GM21360 (cell line): ENCODE results near the gene SIRT5.

ENCODE experiments used
- ATAC-seq: cut with Tn5 transposase; IDR thresholded peaks from one replicate; pipeline ENCODE4 v1.9.1; 2021; ENCODE audit warnings: mild to moderate bottlenecking, moderate library complexity; ENCODE audit not compliant: unreplicated experiment

SIRT5 gene

GRCh38 chr6:13586603-13587542, 12.5 kb downstream of the SIRT5 start:
- ATAC-seq = no peak

GRCh38 chr6:13589801-13590200, 15.4 kb downstream of the SIRT5 start:
- no peak for ATAC-seq

DNA sequence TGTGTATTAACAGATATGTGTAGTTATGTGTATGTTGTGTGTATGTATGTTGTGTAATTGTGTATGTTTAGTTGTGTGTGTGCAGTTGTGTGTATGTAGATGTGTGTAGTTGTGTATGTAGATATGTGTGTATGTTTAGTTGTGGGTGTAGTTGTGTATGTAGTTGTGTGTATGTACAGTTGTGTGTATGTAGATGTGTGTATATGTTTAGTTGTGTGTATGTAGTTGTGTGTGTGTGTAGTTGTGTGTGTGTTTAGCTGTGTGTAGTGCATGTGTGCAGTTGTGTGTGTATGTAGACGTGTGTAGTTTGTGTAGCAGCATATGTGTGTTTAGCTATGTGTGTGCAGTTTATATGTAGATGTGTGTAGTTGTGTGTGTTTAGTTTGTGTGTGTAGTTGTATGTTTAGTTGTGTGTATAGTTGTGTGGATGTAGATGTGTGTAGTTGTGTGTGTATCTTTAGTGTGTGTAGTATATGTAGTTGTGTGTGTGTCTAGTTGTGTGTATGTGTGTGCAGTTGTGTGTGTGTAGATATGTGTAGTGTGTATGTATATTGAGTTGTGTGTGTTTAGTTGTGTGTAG, 16.3 kb downstream of the SIRT5 start:
- ATAC-seq = no peak

GRCh38 chr6:13591205-13591921, 17.0 kb downstream of the SIRT5 start:
- ATAC-seq = no peak

DNA sequence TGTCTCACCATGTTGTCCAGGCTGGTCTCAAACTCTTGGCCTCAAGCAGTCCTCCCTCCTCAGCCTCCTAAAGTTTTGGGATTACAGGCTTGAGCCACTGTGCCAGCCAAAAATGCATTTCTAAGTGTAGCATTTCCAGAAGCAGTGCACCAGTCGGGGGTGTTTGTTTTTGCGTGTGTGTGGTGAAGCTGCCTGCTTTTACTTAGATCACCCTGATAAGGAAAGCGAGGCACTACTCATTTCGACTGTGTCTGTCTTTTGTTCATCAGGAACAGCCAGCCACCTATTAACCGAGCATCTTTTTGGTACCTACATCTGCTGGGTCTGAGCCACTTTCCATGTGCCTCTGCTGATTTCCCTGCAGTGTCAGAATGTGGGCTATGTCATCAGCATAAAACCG, 18.7 kb downstream of the SIRT5 start:
- no peak for ATAC-seq

DNA sequence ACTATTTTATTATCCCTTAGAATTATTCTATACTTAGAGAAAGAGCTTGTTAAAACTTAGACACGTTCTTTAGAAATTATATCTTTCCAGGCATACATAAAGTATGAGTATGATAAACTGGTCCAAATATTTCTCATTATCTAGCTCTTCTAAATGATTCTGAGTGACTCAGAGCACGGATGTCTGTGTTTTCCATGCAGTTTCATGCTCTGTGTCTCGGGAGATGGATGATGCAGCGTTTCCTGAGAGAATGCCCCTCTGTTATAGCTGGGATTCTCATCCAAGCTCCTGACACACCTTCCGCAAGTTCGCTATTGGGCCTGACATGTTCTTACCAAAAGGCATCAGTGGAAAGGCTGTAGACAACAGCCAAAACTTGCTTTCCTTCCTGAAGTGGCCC, 19.3 kb downstream of the SIRT5 start:
- no peak for ATAC-seq

- ATAC-seq = no peak
Measured at GRCh38 chr6:13597073-13597472, 22.7 kb downstream of the SIRT5 start.

DNA sequence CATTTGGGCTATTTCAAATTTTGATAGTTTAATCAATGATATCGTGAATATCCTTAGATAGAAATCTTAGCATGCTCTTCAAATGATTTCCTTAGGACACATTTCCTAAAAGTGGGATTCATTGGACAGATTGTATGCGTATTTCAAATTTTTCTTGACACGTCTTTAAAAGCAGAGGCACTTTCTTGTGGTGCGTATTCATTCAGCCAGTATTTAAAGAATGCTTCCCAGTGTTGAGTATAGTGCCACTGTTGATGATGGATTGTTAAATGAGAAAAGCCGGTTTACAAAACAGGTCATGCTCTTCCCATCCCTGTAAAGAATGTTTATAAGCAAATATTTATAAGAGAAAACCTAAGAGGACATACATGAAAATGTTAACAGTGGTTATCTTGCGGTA, 25.6 kb downstream of the SIRT5 start:
- ATAC-seq = no peak

- no peak for ATAC-seq
Measured at GRCh38 chr6:13604135-13604534, 29.7 kb downstream of the SIRT5 start.

GRCh38 chr6:13604546-13605416, 30.4 kb downstream of the SIRT5 start:
- no peak for ATAC-seq

DNA sequence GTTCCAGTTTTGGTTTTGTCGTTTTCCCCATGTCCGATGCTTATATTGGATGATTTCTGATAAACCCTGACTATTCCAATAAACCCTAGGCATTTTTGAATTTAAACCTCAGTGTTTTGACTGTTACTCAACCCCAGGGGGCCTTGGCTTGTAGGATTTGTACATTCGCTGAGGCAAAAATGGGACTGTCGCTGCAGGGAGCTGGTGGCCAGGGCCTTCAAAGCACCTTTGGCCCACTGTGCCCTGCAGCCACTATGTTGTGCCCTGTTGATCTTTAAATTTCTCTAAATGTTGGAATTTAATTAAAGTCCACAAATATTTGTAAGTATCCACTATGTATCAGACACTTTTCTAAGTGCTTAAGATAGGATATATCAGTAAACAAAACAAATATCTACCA, 31.2 kb downstream of the SIRT5 start:
- no peak for ATAC-seq

DNA sequence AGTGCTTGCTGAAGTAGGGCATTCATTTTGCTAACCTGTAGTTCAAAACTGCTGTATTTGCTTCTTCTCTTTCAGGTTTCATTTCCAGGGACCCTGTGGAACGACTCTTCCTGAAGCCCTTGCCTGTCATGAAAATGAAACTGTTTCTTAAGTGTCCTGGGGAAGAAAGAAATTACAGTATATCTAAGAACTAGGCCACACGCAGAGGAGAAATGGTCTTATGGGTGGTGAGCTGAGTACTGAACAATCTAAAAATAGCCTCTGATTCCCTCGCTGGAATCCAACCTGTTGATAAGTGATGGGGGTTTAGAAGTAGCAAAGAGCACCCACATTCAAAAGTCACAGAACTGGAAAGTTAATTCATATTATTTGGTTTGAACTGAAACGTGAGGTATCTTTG, 37.3 kb downstream of the SIRT5 start:
- no peak for ATAC-seq

DNA sequence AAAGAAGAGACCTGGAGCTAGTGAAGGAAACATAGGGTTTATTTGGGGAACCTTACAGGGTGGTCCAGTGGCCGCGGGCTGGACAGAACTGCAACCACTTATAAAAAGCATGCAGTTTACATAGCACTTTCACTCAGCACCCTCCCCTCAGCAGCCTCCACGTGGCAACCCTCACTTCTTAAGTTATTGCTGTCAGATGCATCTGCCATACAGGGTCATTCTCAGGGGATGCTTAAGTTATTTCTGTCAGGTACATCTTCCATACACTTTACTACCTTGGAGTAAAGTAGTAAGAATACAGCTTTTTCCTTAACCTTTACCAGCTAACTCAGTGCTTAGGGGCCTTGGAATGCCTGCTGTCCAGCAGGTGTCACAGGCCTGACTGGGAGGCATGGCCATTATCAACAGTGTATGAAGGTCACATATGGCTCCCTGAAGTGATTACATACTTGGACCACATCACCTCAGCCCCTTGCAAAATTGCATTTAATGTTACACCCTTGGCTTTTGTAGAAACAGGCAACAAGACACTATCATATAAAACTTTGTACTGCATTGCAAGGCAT, 38.7 kb downstream of the SIRT5 start:
- ATAC-seq = no peak

DNA sequence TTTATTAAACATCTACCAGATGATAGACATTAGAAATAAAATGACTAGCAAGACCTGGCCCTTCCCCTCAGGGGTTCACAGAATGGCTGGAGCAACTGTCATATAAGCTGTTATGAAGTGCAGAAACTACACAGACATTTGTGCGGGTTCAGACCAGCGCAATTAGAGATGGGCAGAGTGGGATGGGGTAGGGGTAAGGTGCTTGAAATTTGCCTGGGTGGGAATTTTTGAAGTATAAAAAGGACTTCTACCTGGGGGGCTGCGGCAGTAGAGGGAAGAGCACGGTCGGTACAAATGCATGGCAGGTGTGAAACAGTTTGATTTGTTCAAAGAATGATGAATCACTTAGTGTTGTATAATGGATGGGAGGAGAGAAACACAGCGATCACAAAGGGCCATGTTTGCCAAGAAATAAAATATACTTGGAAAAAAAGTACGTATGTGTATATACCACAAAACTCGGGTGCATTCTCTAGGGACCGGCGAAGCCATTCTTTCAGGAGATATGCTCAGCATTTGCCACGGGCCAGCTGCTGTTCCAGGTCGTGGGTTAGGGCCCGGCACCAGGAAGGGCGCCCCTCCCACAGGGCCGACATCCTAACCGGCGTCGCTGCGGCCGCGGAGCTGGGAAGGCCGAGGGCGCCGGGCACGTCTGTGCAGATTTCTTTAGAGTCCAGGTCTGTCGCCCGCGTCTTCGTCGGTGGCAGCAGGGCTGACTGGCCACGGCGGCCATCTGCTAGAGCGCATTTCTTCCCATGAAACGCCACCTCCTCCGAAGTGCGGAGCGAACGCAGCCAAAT, 39.9 kb downstream of the SIRT5 start:
- peak; percentile 15 for ATAC-seq

DNA sequence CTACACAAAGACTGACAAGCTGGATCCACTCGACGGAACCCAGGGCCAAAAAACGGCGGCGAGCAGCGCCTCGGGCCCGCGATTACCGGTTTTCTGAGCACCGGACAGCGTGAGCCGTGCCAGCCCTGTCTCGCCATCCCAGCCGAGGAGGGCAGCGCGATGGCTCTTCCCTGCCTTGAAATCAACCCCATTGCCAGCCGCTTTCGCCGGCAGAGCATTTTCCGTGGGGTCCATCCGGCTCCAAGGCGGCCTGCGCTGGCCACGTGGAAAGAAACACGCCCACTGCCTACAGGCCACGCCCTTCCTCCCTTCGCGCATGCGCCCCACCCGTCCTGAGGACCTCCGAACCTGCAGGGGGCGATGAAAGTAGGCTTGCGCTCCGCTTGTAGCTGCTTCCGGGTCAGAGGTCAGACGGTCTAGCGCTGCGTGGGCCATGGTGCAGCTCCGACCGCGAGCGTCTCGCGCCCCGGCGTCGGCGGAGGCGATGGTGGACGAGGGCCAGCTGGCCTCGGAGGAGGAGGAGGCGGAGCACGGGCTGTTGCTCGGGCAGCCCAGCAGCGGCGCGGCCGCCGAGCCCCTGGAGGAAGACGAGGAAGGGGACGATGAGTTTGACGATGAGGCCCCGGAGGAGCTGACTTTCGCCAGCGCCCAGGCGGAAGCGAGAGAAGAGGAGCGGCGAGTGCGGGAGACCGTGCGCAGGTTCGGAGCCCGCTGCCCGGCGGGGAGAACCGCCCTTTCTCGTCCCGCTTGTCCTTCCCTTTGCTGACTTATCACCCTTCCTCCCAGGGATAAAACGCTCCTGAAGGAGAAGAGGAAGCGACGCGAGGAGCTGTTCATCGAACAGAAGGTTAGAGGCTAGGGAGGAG, 40.8 kb downstream of the SIRT5 start, which contains the start of gene NOL7:
TSS of gene NOL7 (plus strand) at position 410 of the 866 bp plus-strand sequence. CDS start at position 434, 24 bp downstream.
- peak; percentile 83 for ATAC-seq

GRCh38 chr6:13615792-13616120, 41.4 kb downstream of the SIRT5 start:
- ATAC-seq = no peak

DNA sequence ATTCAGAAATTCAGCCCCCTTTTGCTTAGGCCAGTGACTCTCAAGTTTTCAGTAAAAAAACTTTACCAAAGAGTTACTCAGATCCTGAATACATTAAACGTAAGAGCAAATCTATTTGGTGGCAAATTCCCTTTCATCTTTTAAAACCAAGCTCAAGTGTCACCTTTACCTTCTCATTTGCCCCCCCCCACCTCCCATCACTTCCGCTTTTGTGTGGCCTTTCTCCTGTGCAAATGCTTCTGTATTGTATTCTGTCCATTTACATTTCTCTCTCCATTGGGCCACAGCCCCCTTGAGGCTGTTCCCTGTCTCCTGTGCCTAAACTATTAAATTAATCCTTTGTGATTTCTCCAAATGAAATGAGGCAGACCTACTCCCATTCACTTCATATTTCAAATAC, 42.7 kb downstream of the SIRT5 start:
- no peak for ATAC-seq

GRCh38 chr6:13624871-13625288, 50.5 kb downstream of the SIRT5 start:
- ATAC-seq = no peak
